ENCODE results near the gene BCAS4. TPM values are rescaled to one million over a fixed set of nuclear protein-coding genes. Genes with fewer than 3 reads are reported as not detected.

The BCAS4 gene
- total RNA-seq, 1 experiment from 2014 or later: 29.9 TPM

GRCh38 chr20:50813101-50813643 lies 18.3 kb downstream of the BCAS4 start:
- no peaks in the 10 kb centered on the region for H3K36me3 Mint-ChIP-seq (ENCODE audit: insufficient read depth, unreplicated experiment)
- peaks cover 15% of the 10 kb centered on the region for H3K4me1 Mint-ChIP-seq (ENCODE audit: low read depth, unreplicated experiment)
- intact Hi-C loops (cut with micrococcal nuclease; ENCODE audit: unreplicated experiment): no loop called here
- CTCF ChIA-PET: interaction anchor here (1.1 kb wide), 1 partner anchor 18 kb away, joined by 3 read pairs; the partner anchor contains the start of gene BCAS4
- H3K9me3 Mint-ChIP-seq (ENCODE audit: unreplicated experiment): no peaks in the 10 kb centered on the region
- H3K4me3 ChIP-seq (ENCODE audit: low read depth, low read length): no peak overlapping the region
- H3K27me3 ChIP-seq (replicated peaks; ENCODE audit: control insufficient read depth, insufficient read depth, low read length): no peaks in the 10 kb centered on the region
- no peaks in the 10 kb centered on the region for H3K27me3 Mint-ChIP-seq (ENCODE audit: insufficient read depth, unreplicated experiment)
- no peaks in the 10 kb centered on the region for H3K36me3 ChIP-seq (ENCODE audit: control insufficient read depth, insufficient read depth, low read length)
- no peak for TF ChIP-seq CTCF (IDR thresholded peaks at IDR 0.05; ENCODE audit: insufficient read depth in 1 of 2, low read depth in 1 of 2, low read length in 1 of 2, severe bottlenecking in 1 of 2, unreplicated experiment in 1 of 2)
- H3K27ac Mint-ChIP-seq (ENCODE audit: unreplicated experiment): no peak overlapping the region
- POLR2A ChIA-PET: no interaction called here
- H3K4me1 ChIP-seq: peaks cover 8% of the 10 kb centered on the region; the same call in 1 of the 2 replicates
- no TSS peak for BruUV-seq (replicated peaks)
- peaks cover 6% of the 10 kb centered on the region; the same call in 1 of the 2 replicates for H3K9me3 ChIP-seq
- H3K4me3 Mint-ChIP-seq (ENCODE audit: unreplicated experiment): no peak overlapping the region
- DNase-seq: no peak

GRCh38 chr20:50813801-50814200 lies 18.9 kb downstream of the BCAS4 start:
- no peak overlapping the region for H3K27ac Mint-ChIP-seq (ENCODE audit: unreplicated experiment)
- DNase-seq: no peak
- TF ChIP-seq CTCF (IDR thresholded peaks at IDR 0.05; ENCODE audit: insufficient read depth in 1 of 2, low read depth in 1 of 2, low read length in 1 of 2, severe bottlenecking in 1 of 2, unreplicated experiment in 1 of 2): no peak
- Histone ChIP-seq H3K4me1 (peaks cover 7% of the 10 kb centered on the region), H3K27me3 (replicated peaks; ENCODE audit: control insufficient read depth, insufficient read depth, low read length) (no peaks in the 10 kb centered on the region), H3K4me3 (ENCODE audit: low read depth, low read length) (no peak overlapping the region), H3K36me3 (ENCODE audit: control insufficient read depth, insufficient read depth, low read length) (no peaks in the 10 kb centered on the region), H3K9me3 (peaks cover 6% of the 10 kb centered on the region; the same call in 1 of the 2 replicates)
- CTCF ChIA-PET: interaction anchor here (1.1 to 1.4 kb wide), 2 partner anchors 19 to 116 kb away, joined by 3 read pairs; partner anchors contain the start of gene BCAS4
- no peak overlapping the region for H3K4me3 Mint-ChIP-seq (ENCODE audit: unreplicated experiment)
- peaks cover 17% of the 10 kb centered on the region for H3K4me1 Mint-ChIP-seq (ENCODE audit: low read depth, unreplicated experiment)
- peaks cover 6% of the 10 kb centered on the region for H3K36me3 Mint-ChIP-seq (ENCODE audit: insufficient read depth, unreplicated experiment)
- intact Hi-C loops (cut with micrococcal nuclease; ENCODE audit: unreplicated experiment): no loop called here
- H3K9me3 Mint-ChIP-seq (ENCODE audit: unreplicated experiment): no peaks in the 10 kb centered on the region
- H3K27me3 Mint-ChIP-seq (ENCODE audit: insufficient read depth, unreplicated experiment): no peaks in the 10 kb centered on the region
- BruUV-seq (replicated peaks): no TSS peak
- POLR2A ChIA-PET: no interaction called here

GRCh38 chr20:50814438-50815161 lies 19.7 kb downstream of the BCAS4 start:
- Histone ChIP-seq H3K4me3 (ENCODE audit: low read depth, low read length) (no peak overlapping the region), H3K9me3 (peaks cover 2% of the 10 kb centered on the region; the same call in 1 of the 2 replicates), H3K4me1 (peaks cover 5% of the 10 kb centered on the region; the same call in 1 of the 2 replicates), H3K27me3 (replicated peaks; ENCODE audit: control insufficient read depth, insufficient read depth, low read length) (no peaks in the 10 kb centered on the region), H3K36me3 (ENCODE audit: control insufficient read depth, insufficient read depth, low read length) (no peaks in the 10 kb centered on the region)
- CTCF ChIA-PET: interaction anchor here (0.6 to 1.4 kb wide), 2 partner anchors 36 to 115 kb away, joined by 3 to 9 read pairs; no protein-coding TSS in a partner anchor
- H3K36me3 Mint-ChIP-seq (ENCODE audit: insufficient read depth, unreplicated experiment): peaks cover 6% of the 10 kb centered on the region
- H3K4me3 Mint-ChIP-seq (ENCODE audit: unreplicated experiment): no peak overlapping the region
- no peak for TF ChIP-seq CTCF (IDR thresholded peaks at IDR 0.05; ENCODE audit: insufficient read depth in 1 of 2, low read depth in 1 of 2, low read length in 1 of 2, severe bottlenecking in 1 of 2, unreplicated experiment in 1 of 2)
- no peaks in the 10 kb centered on the region for H3K9me3 Mint-ChIP-seq (ENCODE audit: unreplicated experiment)
- no peaks in the 10 kb centered on the region for H3K27me3 Mint-ChIP-seq (ENCODE audit: insufficient read depth, unreplicated experiment)
- H3K27ac Mint-ChIP-seq (ENCODE audit: unreplicated experiment): no peak overlapping the region
- no peak for DNase-seq
- BruUV-seq (replicated peaks): no TSS peak
- peaks cover 15% of the 10 kb centered on the region for H3K4me1 Mint-ChIP-seq (ENCODE audit: low read depth, unreplicated experiment)
- intact Hi-C loops (cut with micrococcal nuclease; ENCODE audit: unreplicated experiment): no loop called here
- POLR2A ChIA-PET: interaction anchor here (0.6 kb wide), 1 partner anchor 53 kb away, joined by 5 read pairs; no protein-coding TSS in a partner anchor

All from Caco-2 (cell line).